HEK293 (cell line): Measurements from ENCODE around the gene SUN5.

Source experiments
- CTCF ChIA-PET: fragments of 350-600 bp; formaldehyde crosslinking; extraction: SDS; loops from one replicate; lab custom pipeline; 2021; ENCODE audit warnings: antibody characterized with exemption; lab: Yijun Ruan, JAX
- POLR2A ChIA-PET: fragments of 300-600 bp; formaldehyde crosslinking; extraction: SDS; loops from one replicate; lab custom pipeline; 2020; ENCODE audit warnings: antibody characterized with exemption, inconsistent platforms; lab: Yijun Ruan, JAX
- H3K27ac ChIP-seq: fragments of 200-500 bp; sonication (Bioruptor generic); 2 replicates; pipeline ENCODE4 v1.5.1; 2014; ENCODE audit warnings: low read depth, low read length, control low read depth, inconsistent platforms; ENCODE audit errors: extremely low read depth
- H3K36me3 ChIP-seq, 2 experiments: fragments of 200-500 bp in 1 of 2; sonication (Bioruptor generic) in 1 of 2; 1 replicate in 1 of 2; 2 replicates in 1 of 2; pipeline ENCODE4 v1.5.1; 2014 to 2017; ENCODE audit warnings: inconsistent platforms in 2 of 2, low read length in 2 of 2; ENCODE audit not compliant: control insufficient read depth in 2 of 2, insufficient read depth in 1 of 2
- H3K4me1 ChIP-seq: fragments of 200-500 bp; sonication (Bioruptor generic); 2 replicates; pipeline ENCODE4 v1.5.1; 2014; ENCODE audit warnings: mild to moderate bottlenecking, low read length, inconsistent platforms; ENCODE audit not compliant: control insufficient read depth, insufficient read depth
- H3K4me3 ChIP-seq: 2 replicates; pipeline ENCODE4 v1.5.1; 2011; ENCODE audit warnings: low read depth, mild to moderate bottlenecking, control low read depth, low read length, moderate library complexity
- H3K9me3 ChIP-seq: fragments of 200-500 bp; sonication (Bioruptor generic); 2 replicates; pipeline ENCODE4 v1.5.1; 2014; ENCODE audit warnings: low read depth, low read length, inconsistent platforms; ENCODE audit not compliant: control insufficient read depth, insufficient read depth
- GLIS2 ChIP-seq: fragments of 450-650 bp; formaldehyde crosslinking; IDR thresholded peaks from 2 replicates; pipeline ENCODE4 v1.5.1; 2016; ENCODE audit warnings: missing biosample characterization, missing genetic modification characterization
- HOXD13 ChIP-seq: sonication (generic); formaldehyde crosslinking; IDR thresholded peaks from 2 replicates; pipeline ENCODE4 v1.8.0; 2022; ENCODE audit warnings: missing genetic modification reagents, borderline replicate concordance
- IKZF3 ChIP-seq: fragments of 450-650 bp; IDR thresholded peaks from 2 replicates; pipeline ENCODE4 v1.5.0; 2018; ENCODE audit warnings: missing biosample characterization, mild to moderate bottlenecking, missing genetic modification characterization, moderate library complexity
- KLF7 ChIP-seq: fragments of 450-650 bp; formaldehyde crosslinking; IDR thresholded peaks from 2 replicates; pipeline ENCODE4 v1.5.1; 2016; ENCODE audit warnings: missing biosample characterization, missing genetic modification characterization, borderline replicate concordance
- PRDM1 ChIP-seq: fragments of 450-650 bp; formaldehyde crosslinking; IDR thresholded peaks from 2 replicates; pipeline ENCODE4; 2016; ENCODE audit warnings: missing biosample characterization, missing genetic modification characterization
- REPIN1 ChIP-seq: fragments of 450-650 bp; formaldehyde crosslinking; IDR thresholded peaks from 2 replicates; pipeline ENCODE4 v1.5.1; 2017; ENCODE audit warnings: missing biosample characterization, missing genetic modification characterization, low read depth
- REST ChIP-seq: fragments of 450-650 bp; formaldehyde crosslinking; IDR thresholded peaks from 2 replicates; pipeline ENCODE4 v1.5.1; 2016; ENCODE audit warnings: missing biosample characterization, missing genetic modification characterization
- YY2 ChIP-seq: fragments of 450-650 bp; formaldehyde crosslinking; IDR thresholded peaks from 2 replicates; pipeline ENCODE4 v1.5.1; 2016; ENCODE audit warnings: missing biosample characterization, missing genetic modification characterization
- ZBTB49 ChIP-seq: fragments of 450-650 bp; formaldehyde crosslinking; IDR thresholded peaks from 2 replicates; pipeline ENCODE4 v1.5.1; 2016; ENCODE audit warnings: missing biosample characterization, missing genetic modification characterization, low read depth
- ZFHX2 ChIP-seq: fragments of 450-650 bp; formaldehyde crosslinking; conservative IDR thresholded peaks from 2 replicates; pipeline ENCODE4 v1.5.1; 2016; ENCODE audit warnings: missing biosample characterization, missing genetic modification characterization
- ZNF16 ChIP-seq: fragments of 450-650 bp; formaldehyde crosslinking; IDR thresholded peaks from 2 replicates; pipeline ENCODE4 v1.5.1; 2016; ENCODE audit warnings: low read depth, missing biosample characterization, missing genetic modification characterization
- ZNF202 ChIP-seq: fragments of 450-650 bp; formaldehyde crosslinking; IDR thresholded peaks from 2 replicates; pipeline ENCODE4 v1.5.1; 2016; ENCODE audit warnings: missing biosample characterization, missing genetic modification characterization, borderline replicate concordance
- ZNF23 ChIP-seq: fragments of 450-650 bp; formaldehyde crosslinking; IDR thresholded peaks from 2 replicates; pipeline ENCODE4 v1.5.1; 2016; ENCODE audit warnings: missing biosample characterization, missing genetic modification characterization, borderline replicate concordance
- ZNF280C ChIP-seq: fragments of 450-650 bp; formaldehyde crosslinking; IDR thresholded peaks from 2 replicates; pipeline ENCODE4 v1.5.1; 2016; ENCODE audit warnings: missing biosample characterization, missing genetic modification characterization
- ZNF335 ChIP-seq: fragments of 450-650 bp; formaldehyde crosslinking; conservative IDR thresholded peaks from 2 replicates; pipeline ENCODE4 v1.5.1; 2016; ENCODE audit warnings: missing biosample characterization, missing genetic modification characterization
- ZNF354C ChIP-seq: fragments of 450-650 bp; formaldehyde crosslinking; IDR thresholded peaks from 2 replicates; pipeline ENCODE4 v1.5.1; 2016; ENCODE audit warnings: missing biosample characterization, missing genetic modification characterization, low read depth, borderline replicate concordance
- ZNF433 ChIP-seq: fragments of 450-650 bp; formaldehyde crosslinking; IDR thresholded peaks from 2 replicates; pipeline ENCODE4 v1.5.1; 2016; ENCODE audit warnings: missing biosample characterization, missing genetic modification characterization, low read depth
- ZNF544 ChIP-seq: fragments of 450-650 bp; formaldehyde crosslinking; IDR thresholded peaks from 2 replicates; pipeline ENCODE4 v1.5.0; 2017; ENCODE audit warnings: missing biosample characterization, missing genetic modification characterization
- ZNF555 ChIP-seq: fragments of 450-650 bp; formaldehyde crosslinking; conservative IDR thresholded peaks from 2 replicates; pipeline ENCODE4 v1.5.1; 2017; ENCODE audit warnings: missing biosample characterization, mild to moderate bottlenecking, missing genetic modification characterization, inconsistent platforms
- ZNF580 ChIP-seq: fragments of 450-650 bp; formaldehyde crosslinking; IDR thresholded peaks from 2 replicates; pipeline ENCODE4 v1.5.1; 2016; ENCODE audit warnings: missing biosample characterization, missing genetic modification characterization
- ZNF670 ChIP-seq: fragments of 450-650 bp; formaldehyde crosslinking; IDR thresholded peaks from 2 replicates; pipeline ENCODE4 v1.5.1; 2016; ENCODE audit warnings: missing biosample characterization, missing genetic modification characterization, low read depth
- ZSCAN16 ChIP-seq: fragments of 450-650 bp; formaldehyde crosslinking; IDR thresholded peaks from 2 replicates; pipeline ENCODE4 v1.5.1; 2016; ENCODE audit warnings: missing biosample characterization, missing genetic modification characterization
- ZSCAN30 ChIP-seq: fragments of 450-650 bp; IDR thresholded peaks from 2 replicates; pipeline ENCODE4 v1.5.1; 2018; ENCODE audit warnings: missing biosample characterization, mild to moderate bottlenecking, missing genetic modification characterization, moderate library complexity

The SUN5 gene

GRCh38 chr20:33006776-33007375 lies 2.6 kb upstream of the SUN5 start:
- CTCF ChIA-PET, result no interaction called here

GRCh38 chr20:33005908-33006775 lies 1.9 kb upstream of the SUN5 start:
- ChIA-PET POLR2A (no interaction called here), CTCF (interaction anchor here (0.5 to 1.5 kb wide), 4 partner anchors 11 to 255 kb away, joined by 3 to 5 read pairs (median 4); no protein-coding TSS in a partner anchor)
- TF ChIP-seq HOXD13 (CRISPR knock-in tag) (peak; percentile 53; the same call in 1 of the 2 replicates), ZNF433 (tag by site-specific recombination) (no peak), KLF7 (tag by site-specific recombination) (no peak), ZNF354C (no peak), ZNF23 (no peak), ZNF16 (tag by site-specific recombination) (no peak), ZNF555 (tag by site-specific recombination) (no peak)

More at GRCh38 chr20:33006776-33007375, 2.6 kb upstream of the SUN5 start:
- Histone ChIP-seq H3K4me1 (no peaks in the 10 kb centered on the region), H3K9me3 (no peaks in the 10 kb centered on the region), H3K4me3 (no peak overlapping the region), H3K27ac (no peak overlapping the region), H3K36me3 (no peaks in the 10 kb centered on the region)
- TF ChIP-seq ZNF544 (no peak), ZSCAN30 (tag by site-specific recombination) (no peak), ZNF670 (tag by site-specific recombination) (no peak), REST (tag by site-specific recombination) (no peak), ZNF202 (tag by site-specific recombination) (no peak), ZFHX2 (tag by site-specific recombination) (no peak), PRDM1 (no peak), REPIN1 (no peak), IKZF3 (tag by site-specific recombination) (no peak), YY2 (tag by site-specific recombination) (no peak)
- POLR2A ChIA-PET, result no interaction called here

GRCh38 chr20:33005132-33005566 lies 916 bp upstream of the SUN5 start:
- Histone ChIP-seq H3K36me3 (no peaks in the 10 kb centered on the region), H3K27ac (no peak overlapping the region), H3K4me3 (no peak overlapping the region), H3K9me3 (no peaks in the 10 kb centered on the region), H3K4me1 (no peaks in the 10 kb centered on the region)
- ChIA-PET POLR2A (no interaction called here), CTCF (interaction anchor here (0.6 to 1.5 kb wide), 3 partner anchors 18 to 181 kb away, joined by 3 to 5 read pairs (median 4); no protein-coding TSS in a partner anchor)
- no peak for TF ChIP-seq ZNF580 (tag by site-specific recombination)
- TF ChIP-seq ZSCAN16 (tag by site-specific recombination), result no peak
- no peak for TF ChIP-seq GLIS2 (tag by site-specific recombination)
- no peak for TF ChIP-seq ZBTB49
- no peak for TF ChIP-seq ZNF335
- TF ChIP-seq ZNF280C (tag by site-specific recombination), result no peak

More at GRCh38 chr20:33005908-33006775, 1.9 kb upstream of the SUN5 start:
- Histone ChIP-seq H3K27ac (no peak overlapping the region), H3K9me3 (no peaks in the 10 kb centered on the region), H3K36me3 (no peaks in the 10 kb centered on the region), H3K4me1 (no peaks in the 10 kb centered on the region), H3K4me3 (no peak overlapping the region)
